Esophagus muscularis mucosa (tissue), 4 donors: Measurements from ENCODE around the gene GABRD. TPM values are rescaled to one million over a fixed set of nuclear protein-coding genes. Genes with fewer than 3 reads are reported as not detected.

Experiments
- DNase-seq: peaks from one replicate; pipeline ENCODE4 v3.0.0-alpha.2; 2017; ENCODE audit errors: extremely low spot score
- H3K27ac ChIP-seq, 4 donors: fragments of 200-600 bp; sonication (generic); replicated peaks in 1 of 4; 1 replicate in 3 of 4; 2 replicates in 1 of 4; pipeline ENCODE4 v1.5.1; 2016 to 2019; ENCODE audit warnings: mild to moderate bottlenecking in 1 of 4
- H3K27me3 ChIP-seq, 4 donors: fragments of 200-600 bp; sonication (generic); one replicate each; pipeline versions ENCODE4 v1.5.1 to v1.6.0; 2016 to 2019
- H3K36me3 ChIP-seq, 4 donors: fragments of 200-600 bp; sonication (generic); one replicate each; pipeline ENCODE4 v1.5.1; 2016 to 2019
- H3K4me1 ChIP-seq, 4 donors: fragments of 200-600 bp; sonication (generic); one replicate each; pipeline ENCODE4 v1.5.1; 2016 to 2019
- H3K4me3 ChIP-seq, 4 donors: fragments of 200-600 bp; sonication (generic); 1 replicate in 2 of 4; 2 replicates in 2 of 4; pipeline ENCODE4 v1.5.1; 2016 to 2019; ENCODE audit warnings: mild to moderate bottlenecking in 4 of 4, moderate library complexity in 1 of 4
- H3K9me3 ChIP-seq, 4 donors: fragments of 200-600 bp; sonication (generic); 1 replicate in 3 of 4; 2 replicates in 1 of 4; pipeline ENCODE4 v1.5.1; 2016 to 2019
- CTCF ChIP-seq, 3 experiments: fragments of 200-600 bp in 2 of 3; fragments of 450-650 bp in 1 of 3; sonication (generic) in 2 of 3; IDR thresholded peaks; one replicate each; pipeline ENCODE4 v1.5.1; 2017 to 2019; ENCODE audit warnings: antibody characterized with exemption in 3 of 3, mild to moderate bottlenecking in 2 of 3, moderate library complexity in 1 of 3
- EP300 ChIP-seq: sonication (generic); formaldehyde crosslinking; IDR thresholded peaks from one replicate; pipeline ENCODE4 v1.6.1; 2017; ENCODE audit warnings: antibody characterized with exemption
- POLR2A ChIP-seq: fragments of 450-650 bp; IDR thresholded peaks from one replicate; pipeline ENCODE4 v1.6.1; 2017; ENCODE audit warnings: antibody characterized with exemption, moderate library complexity, mild to moderate bottlenecking, low read depth
- POLR2AphosphoS5 ChIP-seq, 2 donors: sonication (generic); formaldehyde crosslinking; IDR thresholded peaks; one replicate each; pipeline ENCODE4 v1.6.1; 2017; ENCODE audit warnings: antibody characterized with exemption in 2 of 2
- WGBS: methylation state at CpG from one replicate; pipeline ENCODE4 v1.1.5; 2018; 5-methylcytosine and 5-hydroxymethylcytosine counted together
- intact Hi-C: fragments of 100-400 bp; cut with DNase I; formaldehyde crosslinking; loops from one replicate; pipeline ENCODE4 v1.15.1; 2023
- total RNA-seq, 4 donors: library from RNA; depleted of rRNA; stranded (reverse); fragments of >200 nt; gene quantifications; one replicate each; pipeline versions ENCODE4 v1.1.0 to v1.2.1, GENCODE V29; 2016

Gene GABRD
- total RNA-seq, 4 donors from 2014 or later = not detected

DNA sequence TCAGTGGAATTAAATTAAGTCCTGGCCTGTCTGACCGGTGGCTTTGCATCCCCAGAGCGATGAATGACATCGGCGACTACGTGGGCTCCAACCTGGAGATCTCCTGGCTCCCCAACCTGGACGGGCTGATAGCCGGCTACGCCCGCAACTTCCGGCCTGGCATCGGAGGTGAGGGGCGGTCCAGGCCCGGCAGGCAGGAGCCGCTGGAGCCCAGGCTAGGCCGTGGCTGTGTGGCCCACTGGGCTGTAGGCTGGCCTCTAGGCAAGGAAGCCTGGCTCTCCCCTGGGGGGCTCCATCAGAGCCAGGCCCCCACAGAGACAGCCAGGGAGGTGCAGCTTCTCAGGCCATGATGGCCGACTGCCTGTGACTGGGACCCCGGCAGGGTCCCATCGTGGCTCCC is 5.7 kb downstream of the GABRD start:
- Histone ChIP-seq H3K36me3 (no peaks in the 10 kb centered on the region), H3K4me3 (no peak overlapping the region), H3K4me1 (peaks cover 7 to 16% (median 15%) of the 10 kb centered on the region in 4 donors), H3K9me3 (no peaks in the 10 kb centered on the region), H3K27me3 (peaks cover 0 to 72% (median 24%) of the 10 kb centered on the region in 4 donors), H3K27ac (peak overlapping the region in 1 of 4 donors; percentile 42)
- WGBS = 98% methylated on average over 13 of the region's 18 CpGs
- TF ChIP-seq CTCF (IDR thresholded peaks at IDR 0.05) = no peak
- no peak for TF ChIP-seq EP300
- no peak for TF ChIP-seq POLR2A
- TF ChIP-seq POLR2AphosphoS5 (IDR thresholded peaks at IDR 0.05) = no peak
- no peak for DNase-seq
- intact Hi-C loops = no loop called here

DNA sequence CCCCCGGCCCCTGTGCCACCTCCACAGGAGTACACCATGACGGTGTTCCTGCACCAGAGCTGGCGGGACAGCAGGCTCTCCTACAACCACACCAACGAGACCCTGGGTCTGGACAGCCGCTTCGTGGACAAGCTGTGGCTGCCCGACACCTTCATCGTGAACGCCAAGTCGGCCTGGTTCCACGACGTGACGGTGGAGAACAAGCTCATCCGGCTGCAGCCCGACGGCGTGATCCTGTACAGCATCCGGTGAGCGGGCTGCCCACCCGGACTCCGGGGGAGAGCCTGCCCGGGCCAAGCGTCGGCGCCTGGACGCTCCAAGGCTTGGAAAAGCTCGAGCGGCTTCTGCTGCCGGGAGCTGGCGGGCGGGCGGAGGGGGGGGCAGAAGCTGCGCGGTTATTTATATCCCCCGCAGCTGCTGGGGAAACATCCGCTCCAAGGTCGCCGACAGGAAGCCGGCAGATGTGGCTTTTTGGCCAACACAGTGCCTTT is 6.4 kb downstream of the GABRD start:
- Histone ChIP-seq H3K27me3 (peaks cover 0 to 69% (median 18%) of the 10 kb centered on the region in 4 donors), H3K36me3 (no peaks in the 10 kb centered on the region), H3K4me3 (peak overlapping the region in 2 of 4 donors; percentile 7 to 16), H3K9me3 (no peaks in the 10 kb centered on the region), H3K4me1 (peaks cover 7 to 14% (median 11%) of the 10 kb centered on the region in 4 donors), H3K27ac (peak overlapping the region in 3 of 4 donors; percentile 13 to 42 (median 21))
- intact Hi-C loops = no loop called here
- 57% methylated on average over 15 of the region's 39 CpGs for WGBS
- DNase-seq = no peak
- TF ChIP-seq POLR2A (no peak), CTCF (IDR thresholded peaks at IDR 0.05) (no peak), EP300 (no peak), POLR2AphosphoS5 (IDR thresholded peaks at IDR 0.05) (no peak)

GRCh38 chr1:2027961-2028583 is 8.9 kb downstream of the GABRD start:
- WGBS = 91% methylated on average over 31 of the region's 46 CpGs
- no peaks in the 10 kb centered on the region for H3K36me3 ChIP-seq
- intact Hi-C loops = no loop called here
- peaks cover 0 to 68% (median 5%) of the 10 kb centered on the region in 4 donors for H3K27me3 ChIP-seq
- peaks cover 7 to 14% (median 11%) of the 10 kb centered on the region in 4 donors for H3K4me1 ChIP-seq
- no peaks in the 10 kb centered on the region for H3K9me3 ChIP-seq
- no peak for DNase-seq
- no peak overlapping the region for H3K27ac ChIP-seq
- H3K4me3 ChIP-seq = no peak overlapping the region
- TF ChIP-seq EP300 (no peak), POLR2AphosphoS5 (IDR thresholded peaks at IDR 0.05) (no peak), POLR2A (no peak), CTCF (IDR thresholded peaks at IDR 0.05) (no peak)

DNA sequence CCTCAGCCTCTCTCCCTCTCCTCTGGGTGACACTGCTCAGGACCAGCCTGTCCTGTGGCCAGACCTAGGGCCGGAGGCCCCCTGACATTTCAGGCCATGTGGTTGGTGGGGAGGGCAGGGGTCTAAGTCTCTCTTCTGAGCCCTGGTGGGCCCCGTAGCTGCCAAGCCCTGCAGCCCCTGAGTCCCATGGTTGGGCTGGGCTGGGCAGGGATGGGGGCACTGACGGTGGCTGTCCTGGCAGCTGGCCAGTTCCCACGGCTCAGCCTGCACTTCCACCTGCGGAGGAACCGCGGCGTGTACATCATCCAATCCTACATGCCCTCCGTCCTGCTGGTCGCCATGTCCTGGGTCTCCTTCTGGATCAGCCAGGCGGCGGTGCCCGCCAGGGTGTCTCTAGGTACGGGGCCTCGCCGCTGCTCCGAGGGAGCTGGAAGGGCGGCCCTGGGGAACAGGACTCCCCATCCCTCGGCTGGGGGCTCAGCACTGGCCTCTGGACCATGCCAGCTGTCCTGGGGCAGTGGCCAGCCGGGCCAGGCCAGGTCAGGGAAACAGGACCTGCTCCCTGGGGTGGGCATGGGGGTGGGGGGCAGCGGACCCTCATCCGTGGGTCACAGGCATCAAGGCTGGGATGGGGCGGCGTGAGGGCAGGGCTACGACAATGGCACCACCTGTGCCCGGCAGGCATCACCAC is 9.9 kb downstream of the GABRD start:
- H3K27me3 ChIP-seq = peaks cover 0 to 66% (median under 1%) of the 10 kb centered on the region in 4 donors
- 87% methylated on average over 9 of the region's 26 CpGs for WGBS

DNA sequence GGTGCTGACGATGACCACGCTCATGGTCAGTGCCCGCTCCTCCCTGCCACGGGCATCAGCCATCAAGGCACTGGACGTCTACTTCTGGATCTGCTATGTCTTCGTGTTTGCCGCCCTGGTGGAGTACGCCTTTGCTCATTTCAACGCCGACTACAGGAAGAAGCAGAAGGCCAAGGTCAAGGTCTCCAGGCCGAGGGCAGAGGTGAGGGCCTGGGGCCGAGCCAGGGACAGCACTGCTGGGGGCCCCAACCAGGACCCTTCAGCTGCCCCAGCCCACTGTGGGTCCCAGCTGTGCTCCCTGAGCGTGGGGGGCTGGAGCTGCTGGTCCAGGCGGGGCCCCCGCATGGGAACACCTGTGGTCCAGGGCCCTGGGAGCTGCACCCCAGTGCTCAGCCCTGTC is 10.4 kb downstream of the GABRD start:
- Histone ChIP-seq H3K36me3 (no peaks in the 10 kb centered on the region), H3K9me3 (no peaks in the 10 kb centered on the region), H3K4me1 (peaks cover 7 to 14% (median 11%) of the 10 kb centered on the region in 4 donors), H3K4me3 (no peak overlapping the region), H3K27ac (no peak overlapping the region), H3K27me3 (peaks cover 0 to 65% (median 0%) of the 10 kb centered on the region in 4 donors)
- no peak for DNase-seq
- no peak for TF ChIP-seq CTCF (IDR thresholded peaks at IDR 0.05)
- TF ChIP-seq POLR2AphosphoS5 (IDR thresholded peaks at IDR 0.05) = no peak
- TF ChIP-seq POLR2A = no peak
- no peak for TF ChIP-seq EP300
- intact Hi-C loops = no loop called here
- 90% methylated on average over 13 of the region's 15 CpGs for WGBS

More for the DNA sequence above, 9.9 kb downstream of the GABRD start:
- Histone ChIP-seq H3K4me1 (peaks cover 7 to 14% (median 11%) of the 10 kb centered on the region in 4 donors), H3K9me3 (no peaks in the 10 kb centered on the region), H3K27ac (no peak overlapping the region), H3K36me3 (no peaks in the 10 kb centered on the region), H3K4me3 (no peak overlapping the region)
- TF ChIP-seq EP300 = no peak
- no peak for TF ChIP-seq POLR2A
- intact Hi-C loops = no loop called here
- no peak for DNase-seq
